Activated gamma-delta T cell treated with anti-CD3 and anti-CD28 coated beads, Interleukin-2, amount 50 U/mL, for 16 hours (primary cell): ENCODE data around the gene EIF2B4.

Experiments used
- DNase-seq: peaks from one replicate; pipeline ENCODE4 v3.0.0-alpha.2; 2020; ENCODE audit warnings: low read depth

EIF2B4 gene

GRCh38 chr2:27370026-27370815 lies at the start of gene EIF2B4, which contains the start of gene SNX17:
Gene EIF2B4, minus strand, starts transcription at chr2:27370338. Its CDS starts 24 bp downstream, at chr2:27370314.
Gene SNX17, plus strand, starts transcription at chr2:27370616. Its CDS starts 128 bp downstream, at chr2:27370744.
- peak; percentile 99 for DNase-seq

DNA sequence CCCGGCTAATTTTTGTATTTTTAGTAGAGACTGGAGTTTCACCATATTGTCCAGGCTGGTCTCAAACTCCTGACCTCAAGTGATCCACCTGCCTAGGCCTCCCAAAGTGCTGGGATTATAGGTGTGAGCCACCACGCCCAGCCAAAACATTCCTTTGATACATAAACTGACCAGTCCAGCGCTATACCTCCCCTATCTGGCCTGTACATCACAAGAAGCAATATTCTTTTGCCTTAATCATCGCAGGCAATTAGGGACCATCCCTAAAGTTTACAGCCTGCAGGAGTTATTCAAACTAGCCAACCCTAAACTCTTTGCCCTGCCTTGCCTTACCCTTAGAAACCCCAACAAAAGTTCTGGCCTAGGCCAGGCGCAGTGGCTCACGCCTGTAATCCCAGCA lies 46.0 kb upstream of the EIF2B4 start:
- no peak for DNase-seq

- DNase-seq: no peak
Observed at GRCh38 chr2:27412419-27413152, 42.4 kb upstream of the EIF2B4 start.

GRCh38 chr2:27409321-27410073 lies 39.4 kb upstream of the EIF2B4 start, which contains the start of gene PPM1G:
Gene PPM1G, minus strand, starts transcription at chr2:27409591. Its CDS starts 169 bp downstream, at chr2:27409422.
- DNase-seq: peak; percentile 96

- DNase-seq: no peak
Observed at GRCh38 chr2:27408601-27409320, 38.6 kb upstream of the EIF2B4 start.

GRCh38 chr2:27407798-27408491 lies 37.8 kb upstream of the EIF2B4 start:
- no peak for DNase-seq

DNA sequence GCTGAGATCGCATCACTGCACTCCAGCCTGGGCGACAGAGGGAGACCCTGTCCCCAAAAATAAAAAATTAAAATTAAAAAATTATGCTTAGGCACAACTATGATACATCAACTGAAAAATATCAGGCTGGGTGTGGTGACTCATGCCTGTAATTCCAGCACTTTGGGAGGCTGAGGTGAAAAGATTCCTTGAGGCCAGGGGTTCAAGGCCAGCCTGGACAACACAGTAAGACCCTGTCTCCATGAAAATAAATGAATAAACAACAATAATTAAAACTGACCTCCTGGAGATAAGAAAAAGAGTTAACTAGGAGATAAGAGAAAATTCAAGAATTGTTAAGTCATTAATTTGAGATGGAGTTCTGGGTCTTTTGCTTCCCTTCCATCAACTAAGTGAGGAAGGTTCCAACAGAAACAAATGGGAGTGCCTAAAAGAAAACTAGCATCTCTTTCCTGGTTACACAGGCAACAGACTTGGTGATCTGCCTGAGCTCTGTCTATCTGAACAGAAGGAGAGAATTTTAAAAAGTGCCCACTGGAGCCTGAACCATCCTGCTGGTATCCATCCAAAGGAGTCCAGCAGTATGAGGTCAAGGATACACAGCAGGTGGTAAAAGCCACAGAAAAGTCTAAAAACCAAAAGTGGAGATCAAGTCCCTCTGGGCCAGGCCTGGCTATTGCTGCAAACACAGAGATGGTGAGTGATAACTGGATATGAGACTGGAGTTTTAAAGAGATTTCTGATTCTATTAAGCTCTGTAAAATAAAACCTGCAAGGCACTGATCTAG lies 30.4 kb upstream of the EIF2B4 start:
- DNase-seq: no peak

DNA sequence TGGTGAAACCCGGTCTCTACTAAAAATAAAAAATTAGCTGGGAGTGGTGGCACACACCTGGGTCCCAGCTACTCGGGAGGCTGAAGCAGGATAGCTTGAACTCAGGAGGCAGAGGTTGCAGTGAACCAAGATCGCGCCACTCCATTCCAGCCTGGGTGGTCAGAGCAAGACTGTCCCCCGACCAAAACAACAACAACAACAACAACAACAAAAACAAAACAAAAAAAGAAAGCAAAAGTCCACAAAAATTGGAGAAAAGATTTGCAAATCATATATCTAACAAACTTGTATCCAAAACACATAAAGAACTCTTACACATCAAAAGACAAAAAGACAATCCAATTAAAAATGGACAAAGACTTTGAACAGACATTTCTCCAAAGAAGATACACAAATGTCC lies 28.8 kb upstream of the EIF2B4 start:
- no peak for DNase-seq

- DNase-seq: no peak
Observed at GRCh38 chr2:27393225-27393624, 23.1 kb upstream of the EIF2B4 start.

GRCh38 chr2:27390822-27391679 lies 20.9 kb upstream of the EIF2B4 start:
- DNase-seq: no peak

- DNase-seq: no peak
Observed at GRCh38 chr2:27381577-27382181, 11.5 kb upstream of the EIF2B4 start.

- peak; percentile 78 for DNase-seq
Observed at GRCh38 chr2:27380626-27381545, 10.7 kb upstream of the EIF2B4 start, which contains the start of gene ZNF513. Gene ZNF513, minus strand, starts transcription at chr2:27380734. Its CDS starts 208 bp downstream, at chr2:27380526.

DNA sequence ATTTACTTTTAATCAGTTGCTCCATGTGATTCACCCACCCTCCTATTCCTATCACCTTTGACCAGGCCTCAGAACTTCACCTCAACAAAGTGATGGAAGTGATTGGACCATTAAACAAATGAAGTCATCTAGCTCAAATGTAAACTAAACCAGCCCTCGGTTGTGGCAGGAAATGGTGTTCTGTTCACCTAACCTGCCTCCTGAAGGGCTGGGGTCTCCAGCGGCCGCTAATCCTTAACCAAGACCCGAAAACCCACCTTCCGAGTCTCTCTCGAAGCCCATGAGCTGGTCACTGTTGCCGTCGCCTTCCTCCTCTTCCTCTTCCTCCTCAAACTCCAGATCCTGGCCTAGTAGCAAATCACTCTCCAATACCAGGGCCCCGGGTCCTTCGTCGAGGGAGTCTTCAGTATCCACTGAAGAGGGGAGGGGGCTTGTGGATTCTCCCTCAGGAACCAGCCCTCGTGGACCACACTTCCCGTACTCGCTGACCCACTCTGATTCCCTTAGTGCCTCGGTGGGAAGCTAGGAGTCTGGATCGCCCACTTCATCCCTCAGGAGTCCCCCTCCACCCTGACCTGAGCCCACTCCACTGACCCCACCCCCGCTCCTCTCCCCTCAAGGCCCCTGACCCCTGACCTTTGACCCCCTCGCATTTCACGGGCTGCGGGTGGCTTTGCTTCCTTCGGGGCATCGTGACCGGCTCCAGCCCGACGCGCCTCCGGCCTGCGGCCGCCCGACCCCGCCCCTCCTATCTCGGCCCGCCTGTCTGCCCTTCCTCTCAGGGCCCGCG lies 9.9 kb upstream of the EIF2B4 start:
- peak; percentile 35 for DNase-seq

DNA sequence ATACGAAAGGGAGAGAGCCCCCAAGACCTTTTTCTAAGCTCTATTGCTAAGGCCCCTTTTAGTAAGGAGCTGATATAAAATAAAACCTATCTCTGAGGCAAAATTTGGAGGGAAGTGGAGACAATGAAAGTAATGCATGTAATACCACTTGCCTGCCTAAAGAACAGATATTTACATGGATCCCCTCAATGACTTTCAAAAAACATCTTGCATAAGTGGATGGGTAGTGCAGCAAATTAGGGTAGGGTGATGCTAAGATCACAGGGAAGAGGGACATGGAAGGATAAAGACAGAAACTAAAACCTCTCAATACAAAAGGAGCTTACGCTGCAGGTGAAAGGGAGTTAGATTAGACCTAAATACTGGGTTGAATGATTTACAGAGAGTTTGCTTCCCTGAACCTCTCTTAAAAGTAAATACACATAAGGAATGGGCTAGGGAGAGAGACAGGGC lies 9.3 kb upstream of the EIF2B4 start:
- DNase-seq: no peak

DNA sequence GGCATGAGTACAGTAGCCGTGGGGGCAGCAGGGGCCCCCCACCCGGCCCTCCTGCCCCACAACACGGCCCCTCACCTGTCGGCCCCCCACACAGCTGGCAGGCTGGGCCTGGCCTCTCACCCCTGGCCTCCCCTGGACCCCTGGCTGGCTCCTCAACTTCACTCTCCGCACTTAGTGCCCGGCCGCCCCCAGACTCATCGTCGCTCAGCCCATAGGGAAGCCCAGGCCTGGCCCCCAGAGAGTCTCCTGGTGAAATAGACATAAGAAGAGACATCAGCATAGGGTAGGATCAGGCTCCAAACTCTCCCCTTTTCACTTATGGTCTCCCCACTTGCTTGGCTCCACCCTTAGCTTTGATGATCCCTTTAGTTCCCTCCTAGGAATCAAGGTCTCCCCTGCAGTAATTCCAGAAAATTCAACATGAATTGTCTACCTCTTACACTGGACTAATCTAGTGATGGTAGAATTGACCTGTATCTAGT lies 8.7 kb upstream of the EIF2B4 start:
- DNase-seq: no peak

DNA sequence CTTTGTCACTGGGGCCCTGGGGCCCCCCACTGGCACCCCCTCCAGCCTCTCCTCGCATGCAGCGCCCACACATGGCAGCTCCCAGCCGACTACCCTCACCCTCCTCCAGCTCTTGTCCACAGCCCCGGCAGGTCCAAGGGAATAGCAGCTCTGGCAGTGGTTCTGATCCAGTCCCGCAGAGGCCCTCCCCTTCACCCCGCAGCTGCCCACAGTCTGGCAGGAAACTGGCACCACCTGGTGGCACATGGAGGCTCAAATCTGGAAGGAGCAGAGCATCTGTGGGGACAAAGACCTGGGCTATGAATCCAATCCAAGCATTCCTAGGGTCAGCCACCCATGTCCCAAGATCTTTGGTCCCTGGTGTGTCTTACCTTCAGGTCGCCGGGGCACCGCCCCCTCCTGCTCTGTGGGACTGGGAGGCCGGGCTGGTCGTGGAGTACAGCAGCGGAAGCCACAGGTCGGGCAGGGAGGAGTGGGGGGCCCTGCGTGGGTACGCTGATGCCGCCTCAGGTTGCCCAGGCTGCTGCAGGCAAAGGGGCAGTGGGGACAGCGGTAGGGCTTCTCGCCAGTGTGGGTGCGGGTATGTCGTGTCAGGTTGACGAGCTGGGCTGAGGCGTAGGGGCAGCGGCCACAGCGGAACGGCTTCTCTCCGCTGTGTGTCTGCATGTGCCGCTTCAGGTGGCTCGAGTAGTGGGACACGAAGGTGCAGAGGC lies 8.1 kb upstream of the EIF2B4 start:
- no peak for DNase-seq
